ENCODE results near the gene ABL2. TPM values are rescaled to one million over a fixed set of nuclear protein-coding genes. Genes with fewer than 3 reads are reported as not detected.
A peak's percentile ranks its signal among the peaks of the same experiment; 100 is the strongest.

ABL2 gene
- total and polyA plus RNA-seq, 3 experiments from 2014 or later, result 1.4 to 7.2 (median 6.7) TPM

DNA sequence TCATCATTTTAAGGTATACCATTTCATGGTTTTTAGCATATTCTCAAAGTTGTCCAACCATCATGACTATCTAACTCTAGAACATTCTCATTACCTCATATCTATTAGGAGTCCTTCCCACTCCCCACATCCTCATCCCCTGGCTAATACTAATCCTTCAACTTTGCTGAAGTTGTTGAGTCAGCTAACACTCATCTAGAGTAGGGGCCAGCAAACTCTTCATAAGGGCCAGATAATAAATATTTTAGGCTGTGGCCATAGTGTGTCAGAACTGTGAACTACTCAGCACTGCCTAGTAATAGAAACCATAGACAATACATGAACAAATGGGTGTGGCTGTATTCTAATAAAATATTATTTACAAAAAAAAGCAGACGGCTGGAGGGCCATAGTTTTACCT, 104.6 kb downstream of the ABL2 start:
- Mint-ChIP-seq H3K4me3 (no peak overlapping the region), H3K9me3 (no peaks in the 10 kb centered on the region), H3K36me3 (peaks cover 0 to 33% (median 10%) of the 10 kb centered on the region in 3 donors), H3K4me1 (peaks cover 4 to 12% (median 9%) of the 10 kb centered on the region in 3 donors), H3K27ac (peak overlapping the region in 1 of 8 donors; percentile 62), H3K27me3 (no peaks in the 10 kb centered on the region)
- Histone ChIP-seq H3K27ac (ENCODE audit: low read depth, low read length) (no peak overlapping the region), H3K9me3 (ENCODE audit: low read length) (no peaks in the 10 kb centered on the region), H3K4me1 (ENCODE audit: insufficient read depth, low read length) (peaks cover 14% of the 10 kb centered on the region), H3K4me3 (ENCODE audit: low read length) (no peak overlapping the region), H3K27me3 (ENCODE audit: insufficient read depth, low read length, poor library complexity, severe bottlenecking) (no peaks in the 10 kb centered on the region), H3K36me3 (ENCODE audit: insufficient read depth, low read length) (peaks cover 3% of the 10 kb centered on the region)
- CTCF ChIA-PET, result interaction anchor here (0.6 to 1.7 kb wide), 2 partner anchors 45 to 719 kb away, joined by 3 to 5 read pairs; no protein-coding TSS in a partner anchor
- DNase-seq, result no peak
- POLR2A ChIA-PET, result no interaction called here

DNA sequence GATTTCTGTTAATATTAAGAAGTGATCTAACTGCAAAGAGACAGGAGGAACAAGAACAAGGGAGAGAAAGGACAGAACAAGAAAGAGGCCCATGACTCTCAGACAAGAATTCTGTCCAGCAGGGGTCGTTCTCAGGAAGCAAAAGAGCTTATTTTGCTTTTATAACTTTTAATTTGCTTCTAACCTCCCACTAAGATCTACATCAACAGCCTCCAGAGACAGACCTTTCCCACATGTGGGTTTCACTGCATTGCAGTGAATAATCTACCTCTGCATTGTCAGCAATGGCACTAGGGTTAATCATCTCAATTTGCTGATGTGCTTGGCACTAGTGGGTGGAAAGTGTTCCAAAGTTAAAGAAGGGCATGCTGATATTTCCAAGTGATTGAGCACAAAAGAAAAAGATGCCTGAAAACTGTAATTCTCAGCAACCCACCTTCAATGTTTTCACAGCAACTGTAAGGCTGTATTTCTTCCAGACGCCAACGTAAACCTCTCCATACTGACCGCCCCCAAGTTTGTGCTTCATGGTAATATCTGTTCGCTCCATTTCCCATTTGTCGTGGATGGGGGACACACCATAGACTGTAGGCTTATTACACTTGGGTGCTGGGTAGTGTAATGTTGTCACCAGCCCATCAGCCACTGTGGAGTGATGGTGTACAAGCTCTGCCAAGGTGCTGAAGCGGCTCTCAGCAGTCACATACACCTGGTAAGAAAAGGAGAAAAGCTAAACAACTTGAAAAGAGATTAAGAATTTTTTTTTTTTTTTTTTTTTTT, 108.1 kb downstream of the ABL2 start:
- ChIA-PET CTCF (interaction anchor here (1.0 to 2.5 kb wide), 11 partner anchors 9 to 248 kb away, joined by 3 to 32 read pairs (median 4); partner anchors contain the start of gene AXDND1), POLR2A (interaction anchor here (0.6 kb wide), 1 partner anchor 42 kb away, joined by 3 read pairs; no protein-coding TSS in a partner anchor)
- no peaks in the 10 kb centered on the region for H3K27me3 ChIP-seq (ENCODE audit: insufficient read depth, low read length, poor library complexity, severe bottlenecking)
- peak in 3 of 5 donors; percentile 15 to 51 (median 33) for DNase-seq
- H3K36me3 Mint-ChIP-seq, result peaks cover 0 to 60% (median 17%) of the 10 kb centered on the region in 3 donors
- H3K9me3 Mint-ChIP-seq, result no peaks in the 10 kb centered on the region
- peak overlapping the region in 3 of 8 donors; percentile 9 to 47 (median 33) for H3K27ac Mint-ChIP-seq
- H3K36me3 ChIP-seq (ENCODE audit: insufficient read depth, low read length), result peaks cover 20% of the 10 kb centered on the region
- no peaks in the 10 kb centered on the region for H3K4me1 ChIP-seq (ENCODE audit: insufficient read depth, low read length)
- H3K4me3 ChIP-seq (ENCODE audit: low read length), result no peak overlapping the region
- H3K27ac ChIP-seq (ENCODE audit: low read depth, low read length), result no peak overlapping the region
- no peaks in the 10 kb centered on the region for H3K4me1 Mint-ChIP-seq
- no peaks in the 10 kb centered on the region for H3K9me3 ChIP-seq (ENCODE audit: low read length)
- H3K4me3 Mint-ChIP-seq, result no peak overlapping the region
- H3K27me3 Mint-ChIP-seq, result no peaks in the 10 kb centered on the region

GRCh38 chr1:179120736-179121135, 108.7 kb downstream of the ABL2 start:
- Mint-ChIP-seq H3K27ac (peak overlapping the region in 1 of 8 donors; percentile 9), H3K4me1 (no peaks in the 10 kb centered on the region), H3K4me3 (no peak overlapping the region), H3K27me3 (no peaks in the 10 kb centered on the region), H3K9me3 (no peaks in the 10 kb centered on the region), H3K36me3 (peaks cover 0 to 62% (median 17%) of the 10 kb centered on the region in 3 donors)
- POLR2A ChIA-PET, result no interaction called here
- no peak for DNase-seq
- Histone ChIP-seq H3K4me3 (ENCODE audit: low read length) (no peak overlapping the region), H3K4me1 (ENCODE audit: insufficient read depth, low read length) (no peaks in the 10 kb centered on the region), H3K27ac (ENCODE audit: low read depth, low read length) (no peak overlapping the region), H3K27me3 (ENCODE audit: insufficient read depth, low read length, poor library complexity, severe bottlenecking) (no peaks in the 10 kb centered on the region), H3K36me3 (ENCODE audit: insufficient read depth, low read length) (peaks cover 20% of the 10 kb centered on the region), H3K9me3 (ENCODE audit: low read length) (no peaks in the 10 kb centered on the region)
- CTCF ChIA-PET, result interaction anchor here (1.0 to 2.5 kb wide), 9 partner anchors 9 to 248 kb away, joined by 3 to 32 read pairs (median 4); partner anchors contain the start of gene AXDND1

DNA sequence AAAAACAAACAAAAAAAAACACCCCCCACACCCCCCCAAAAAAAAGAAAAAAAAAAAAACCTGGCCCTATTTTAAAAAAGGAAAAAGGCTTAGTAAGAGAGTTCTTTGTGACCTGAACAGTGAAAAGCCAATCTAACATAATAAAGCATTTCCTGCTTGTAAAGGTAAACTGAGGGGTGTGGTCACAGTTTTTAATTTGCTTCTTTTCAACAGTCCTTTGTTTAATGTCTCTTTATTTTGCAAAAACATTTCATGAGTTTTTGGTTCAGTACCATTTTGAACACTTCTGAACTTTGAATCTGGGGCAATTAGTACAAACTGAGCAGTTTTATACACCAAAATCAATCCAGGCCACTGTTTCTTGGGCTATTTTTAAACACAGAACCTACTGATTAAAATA, 110.0 kb downstream of the ABL2 start:
- no peaks in the 10 kb centered on the region for H3K9me3 ChIP-seq (ENCODE audit: low read length)
- Mint-ChIP-seq H3K9me3 (no peaks in the 10 kb centered on the region), H3K4me1 (no peaks in the 10 kb centered on the region), H3K27ac (no peak overlapping the region), H3K36me3 (peaks cover 0 to 61% (median 19%) of the 10 kb centered on the region in 3 donors), H3K27me3 (no peaks in the 10 kb centered on the region), H3K4me3 (no peak overlapping the region)
- no peaks in the 10 kb centered on the region for H3K27me3 ChIP-seq (ENCODE audit: insufficient read depth, low read length, poor library complexity, severe bottlenecking)
- no peak overlapping the region for H3K27ac ChIP-seq (ENCODE audit: low read depth, low read length)
- H3K36me3 ChIP-seq (ENCODE audit: insufficient read depth, low read length), result peaks cover 20% of the 10 kb centered on the region
- DNase-seq, result no peak
- H3K4me3 ChIP-seq (ENCODE audit: low read length), result no peak overlapping the region
- POLR2A ChIA-PET, result no interaction called here
- CTCF ChIA-PET, result interaction anchor here (1.9 kb wide), 1 partner anchor 37 kb away, joined by 5 read pairs; no protein-coding TSS in a partner anchor
- no peaks in the 10 kb centered on the region for H3K4me1 ChIP-seq (ENCODE audit: insufficient read depth, low read length)

GRCh38 chr1:179115181-179115580, 114.3 kb downstream of the ABL2 start:
- no peak for DNase-seq
- no peak overlapping the region for H3K4me3 ChIP-seq (ENCODE audit: low read length)
- H3K27me3 ChIP-seq (ENCODE audit: insufficient read depth, low read length, poor library complexity, severe bottlenecking), result no peaks in the 10 kb centered on the region
- Mint-ChIP-seq H3K4me1 (no peaks in the 10 kb centered on the region), H3K27ac (peak overlapping the region in 1 of 8 donors; percentile 58), H3K4me3 (no peak overlapping the region), H3K27me3 (no peaks in the 10 kb centered on the region), H3K9me3 (no peaks in the 10 kb centered on the region), H3K36me3 (peaks cover 0 to 67% (median 26%) of the 10 kb centered on the region in 3 donors)
- no peak overlapping the region for H3K27ac ChIP-seq (ENCODE audit: low read depth, low read length)
- no peaks in the 10 kb centered on the region for H3K9me3 ChIP-seq (ENCODE audit: low read length)
- H3K36me3 ChIP-seq (ENCODE audit: insufficient read depth, low read length), result peaks cover 20% of the 10 kb centered on the region
- H3K4me1 ChIP-seq (ENCODE audit: insufficient read depth, low read length), result no peaks in the 10 kb centered on the region
- CTCF ChIA-PET, result no interaction called here
- POLR2A ChIA-PET, result interaction anchor here (1.2 kb wide), 1 partner anchor 14 kb away, joined by 3 read pairs; no protein-coding TSS in a partner anchor

GRCh38 chr1:179108644-179109043, 120.8 kb downstream of the ABL2 start:
- Mint-ChIP-seq H3K4me3 (no peak overlapping the region), H3K4me1 (no peaks in the 10 kb centered on the region), H3K27me3 (no peaks in the 10 kb centered on the region), H3K27ac (no peak overlapping the region), H3K36me3 (peaks cover 10 to 56% (median 18%) of the 10 kb centered on the region in 3 donors), H3K9me3 (no peaks in the 10 kb centered on the region)
- ChIA-PET POLR2A (no interaction called here), CTCF (no interaction called here)
- H3K4me3 ChIP-seq (ENCODE audit: low read length), result no peak overlapping the region
- no peaks in the 10 kb centered on the region for H3K4me1 ChIP-seq (ENCODE audit: insufficient read depth, low read length)
- DNase-seq, result no peak
- H3K9me3 ChIP-seq (ENCODE audit: low read length), result no peaks in the 10 kb centered on the region
- H3K27ac ChIP-seq (ENCODE audit: low read depth, low read length), result no peak overlapping the region
- H3K36me3 ChIP-seq (ENCODE audit: insufficient read depth, low read length), result peaks cover 9% of the 10 kb centered on the region
- no peaks in the 10 kb centered on the region for H3K27me3 ChIP-seq (ENCODE audit: insufficient read depth, low read length, poor library complexity, severe bottlenecking)

DNA sequence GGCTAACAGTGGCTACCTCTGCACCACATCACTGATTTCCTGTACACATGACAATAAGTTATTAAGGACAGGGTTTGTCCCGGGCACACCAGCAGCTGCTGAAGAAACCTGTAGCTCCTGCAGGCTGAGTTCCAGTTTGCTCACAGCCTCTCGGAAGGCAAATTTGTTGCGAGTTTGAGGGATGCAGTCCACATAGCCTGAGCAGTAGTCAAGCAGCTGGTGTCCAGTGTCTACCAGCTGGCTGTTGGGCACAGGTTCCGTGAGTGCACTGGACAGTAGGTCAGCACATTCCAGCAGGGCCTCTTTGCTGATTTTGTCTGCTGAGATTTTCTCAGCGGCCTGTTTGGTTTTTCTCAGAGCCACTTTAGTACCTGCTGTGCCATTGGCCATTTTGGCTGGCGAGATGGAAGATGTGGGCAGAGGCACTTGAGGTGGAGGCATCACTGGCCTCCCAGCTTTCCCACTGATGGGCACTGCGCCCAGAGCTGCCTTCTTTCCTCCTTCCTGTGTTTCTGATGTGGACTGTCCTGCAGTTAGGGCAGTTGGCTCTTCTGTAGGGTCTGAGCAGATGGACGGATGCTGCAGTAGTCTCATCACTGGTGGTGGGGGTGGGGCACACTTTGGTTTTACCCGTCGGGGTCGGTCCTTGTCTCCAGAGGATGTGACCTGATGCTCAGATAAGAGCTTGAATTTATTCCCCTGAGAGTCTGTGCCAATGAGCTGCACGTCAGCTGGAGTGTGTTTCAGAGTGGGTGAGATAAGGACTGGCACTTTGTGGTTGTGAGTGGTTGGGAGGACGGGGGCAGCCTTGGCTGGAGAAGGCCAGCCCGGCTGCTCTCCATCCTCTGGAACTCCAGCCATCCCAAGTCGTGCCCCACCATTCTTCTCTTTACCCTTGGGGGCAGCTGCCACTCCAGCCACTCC, 121.5 kb downstream of the ABL2 start:
- POLR2A ChIA-PET, result no interaction called here
- peak overlapping the region in 1 of 8 donors; percentile 43 for H3K27ac Mint-ChIP-seq

More for the DNA sequence above, 121.5 kb downstream of the ABL2 start:
- no peaks in the 10 kb centered on the region for H3K27me3 Mint-ChIP-seq
- Histone ChIP-seq H3K9me3 (ENCODE audit: low read length) (no peaks in the 10 kb centered on the region), H3K27ac (ENCODE audit: low read depth, low read length) (no peak overlapping the region), H3K27me3 (ENCODE audit: insufficient read depth, low read length, poor library complexity, severe bottlenecking) (no peaks in the 10 kb centered on the region), H3K36me3 (ENCODE audit: insufficient read depth, low read length) (peaks cover 9% of the 10 kb centered on the region), H3K4me1 (ENCODE audit: insufficient read depth, low read length) (no peaks in the 10 kb centered on the region), H3K4me3 (ENCODE audit: low read length) (no peak overlapping the region)
- no peaks in the 10 kb centered on the region for H3K4me1 Mint-ChIP-seq
- CTCF ChIA-PET, result no interaction called here
- H3K9me3 Mint-ChIP-seq, result no peaks in the 10 kb centered on the region
- H3K36me3 Mint-ChIP-seq, result peaks cover 10 to 52% (median 16%) of the 10 kb centered on the region in 3 donors
- no peak overlapping the region for H3K4me3 Mint-ChIP-seq
- DNase-seq, result no peak
